ENCODE results near the gene TMEM52B. TPM values are rescaled to one million over a fixed set of nuclear protein-coding genes. Genes with fewer than 3 reads are reported as not detected.

Gene TMEM52B
- total RNA-seq, 1 experiment from 2014 or later = 46.0 TPM

DNA sequence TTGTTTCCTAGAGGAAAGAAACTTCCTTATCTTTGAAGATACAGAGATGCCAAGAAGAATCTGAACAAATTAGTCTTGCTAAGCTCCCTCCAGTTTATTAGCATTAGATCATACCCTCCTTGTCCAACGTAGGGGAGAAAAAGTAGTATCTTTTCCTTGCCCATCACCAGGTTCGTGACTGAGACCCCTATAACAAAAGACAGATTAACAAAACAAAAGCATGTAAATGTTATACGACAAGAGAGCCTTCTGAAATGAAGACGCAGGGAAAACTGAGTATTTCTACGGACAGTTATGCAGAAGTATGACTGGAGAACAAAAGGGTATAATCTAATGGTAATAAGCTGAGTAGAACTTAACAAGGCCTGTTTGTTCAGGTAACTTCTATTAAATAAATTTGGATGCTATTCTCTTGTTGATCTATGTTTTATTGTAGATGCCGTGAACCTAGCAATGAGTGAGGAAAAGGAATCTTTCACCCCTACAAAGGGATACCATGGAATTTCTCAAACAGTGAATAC lies 45.9 kb upstream of the TMEM52B start:
- H3K4me1 Mint-ChIP-seq (ENCODE audit: low read depth, unreplicated experiment) = no peaks in the 10 kb centered on the region
- TF ChIP-seq CTCF (IDR thresholded peaks at IDR 0.05; ENCODE audit: insufficient read depth in 1 of 2, low read depth in 1 of 2, low read length in 1 of 2, severe bottlenecking in 1 of 2, unreplicated experiment in 1 of 2) = no peak
- DNase-seq = no peak
- intact Hi-C loops (cut with micrococcal nuclease; ENCODE audit: unreplicated experiment) = no loop called here
- Histone ChIP-seq H3K36me3 (ENCODE audit: control insufficient read depth, insufficient read depth, low read length) (no peaks in the 10 kb centered on the region), H3K4me3 (ENCODE audit: low read depth, low read length) (no peak overlapping the region), H3K27me3 (replicated peaks; ENCODE audit: control insufficient read depth, insufficient read depth, low read length) (no peaks in the 10 kb centered on the region), H3K4me1 (no peaks in the 10 kb centered on the region), H3K9me3 (no peaks in the 10 kb centered on the region)
- H3K36me3 Mint-ChIP-seq (ENCODE audit: insufficient read depth, unreplicated experiment) = no peaks in the 10 kb centered on the region
- CTCF ChIA-PET = no interaction called here
- BruUV-seq (replicated peaks) = no TSS peak
- H3K4me3 Mint-ChIP-seq (ENCODE audit: unreplicated experiment) = no peak overlapping the region
- no peaks in the 10 kb centered on the region for H3K9me3 Mint-ChIP-seq (ENCODE audit: unreplicated experiment)
- H3K27ac Mint-ChIP-seq (ENCODE audit: unreplicated experiment) = no peak overlapping the region
- peaks cover 16% of the 10 kb centered on the region for H3K27me3 Mint-ChIP-seq (ENCODE audit: insufficient read depth, unreplicated experiment)
- POLR2A ChIA-PET = no interaction called here

DNA sequence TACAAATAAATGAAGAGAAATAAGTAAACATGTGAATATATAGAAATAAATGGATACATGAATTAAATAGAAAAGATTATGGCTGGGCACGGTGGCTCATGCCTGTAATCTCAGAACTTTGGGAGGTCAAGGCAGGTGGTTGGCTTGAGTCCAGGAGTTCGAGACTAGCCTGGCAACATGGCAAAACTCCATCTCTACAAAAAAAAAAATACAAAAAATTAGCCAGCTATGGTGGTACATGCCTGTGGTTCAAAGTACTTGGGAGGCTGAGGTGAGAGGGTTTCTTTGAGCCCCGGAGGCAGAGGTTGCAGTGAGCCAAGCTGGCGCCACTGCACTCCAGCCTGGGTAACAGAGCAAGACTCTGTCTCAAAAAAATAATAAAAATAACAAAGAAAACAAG lies 43.7 kb upstream of the TMEM52B start:
- H3K36me3 ChIP-seq (ENCODE audit: control insufficient read depth, insufficient read depth, low read length) = no peaks in the 10 kb centered on the region
- H3K9me3 Mint-ChIP-seq (ENCODE audit: unreplicated experiment) = no peaks in the 10 kb centered on the region
- H3K36me3 Mint-ChIP-seq (ENCODE audit: insufficient read depth, unreplicated experiment) = no peaks in the 10 kb centered on the region
- intact Hi-C loops (cut with micrococcal nuclease; ENCODE audit: unreplicated experiment) = no loop called here
- TF ChIP-seq CTCF (IDR thresholded peaks at IDR 0.05; ENCODE audit: insufficient read depth in 1 of 2, low read depth in 1 of 2, low read length in 1 of 2, severe bottlenecking in 1 of 2, unreplicated experiment in 1 of 2) = no peak
- H3K27me3 Mint-ChIP-seq (ENCODE audit: insufficient read depth, unreplicated experiment) = peaks cover 5% of the 10 kb centered on the region
- ChIA-PET POLR2A (no interaction called here), CTCF (interaction anchor here (0.6 kb wide), 1 partner anchor 10 kb away, joined by 6 read pairs; no protein-coding TSS in a partner anchor)
- H3K4me1 ChIP-seq = no peaks in the 10 kb centered on the region
- H3K4me3 Mint-ChIP-seq (ENCODE audit: unreplicated experiment) = no peak overlapping the region
- no peak overlapping the region for H3K4me3 ChIP-seq (ENCODE audit: low read depth, low read length)
- H3K4me1 Mint-ChIP-seq (ENCODE audit: low read depth, unreplicated experiment) = no peaks in the 10 kb centered on the region
- BruUV-seq (replicated peaks) = no TSS peak
- DNase-seq = no peak
- H3K9me3 ChIP-seq = no peaks in the 10 kb centered on the region
- no peaks in the 10 kb centered on the region for H3K27me3 ChIP-seq (replicated peaks; ENCODE audit: control insufficient read depth, insufficient read depth, low read length)
- no peak overlapping the region for H3K27ac Mint-ChIP-seq (ENCODE audit: unreplicated experiment)

DNA sequence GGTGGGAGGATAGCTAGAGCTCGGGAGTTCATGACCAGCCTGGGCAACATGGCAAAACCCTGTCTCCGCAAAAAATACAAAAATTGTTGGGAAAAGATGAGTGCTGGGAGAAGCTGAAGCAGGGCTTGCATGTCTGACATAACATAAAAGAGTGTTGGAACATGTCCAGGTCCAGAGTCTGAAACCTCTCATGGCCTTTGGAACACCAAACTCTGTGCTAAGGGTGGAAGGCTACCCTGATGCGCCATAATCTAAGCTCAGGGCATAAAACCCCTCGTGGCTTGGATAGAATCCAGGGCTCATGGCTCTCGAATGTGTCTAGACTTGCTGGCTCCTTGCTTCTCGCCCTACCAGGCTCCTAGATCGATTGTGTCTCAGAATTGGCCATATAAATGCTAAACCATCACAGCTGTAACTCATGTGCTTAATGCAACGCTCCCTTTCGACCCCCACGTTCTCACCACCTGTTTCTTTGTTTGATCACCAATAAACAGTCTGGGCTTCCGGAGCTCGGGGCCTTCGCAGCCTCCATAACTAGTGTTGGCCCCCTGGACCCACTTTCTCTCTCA lies 42.1 kb upstream of the TMEM52B start:
- intact Hi-C loops (cut with micrococcal nuclease; ENCODE audit: unreplicated experiment) = no loop called here
- Histone ChIP-seq H3K4me1 (no peaks in the 10 kb centered on the region), H3K36me3 (ENCODE audit: control insufficient read depth, insufficient read depth, low read length) (no peaks in the 10 kb centered on the region), H3K27me3 (replicated peaks; ENCODE audit: control insufficient read depth, insufficient read depth, low read length) (no peaks in the 10 kb centered on the region), H3K4me3 (ENCODE audit: low read depth, low read length) (no peak overlapping the region), H3K9me3 (no peaks in the 10 kb centered on the region)
- CTCF ChIA-PET = interaction anchor here (0.6 to 1.0 kb wide), 3 partner anchors 16 to 488 kb away, joined by 3 to 4 read pairs (median 3); partner anchors contain the start of gene CLEC12B
- H3K4me1 Mint-ChIP-seq (ENCODE audit: low read depth, unreplicated experiment) = no peaks in the 10 kb centered on the region
- H3K36me3 Mint-ChIP-seq (ENCODE audit: insufficient read depth, unreplicated experiment) = no peaks in the 10 kb centered on the region
- H3K27ac Mint-ChIP-seq (ENCODE audit: unreplicated experiment) = no peak overlapping the region
- H3K27me3 Mint-ChIP-seq (ENCODE audit: insufficient read depth, unreplicated experiment) = peaks cover 5% of the 10 kb centered on the region
- H3K4me3 Mint-ChIP-seq (ENCODE audit: unreplicated experiment) = no peak overlapping the region
- no TSS peak for BruUV-seq (replicated peaks)
- POLR2A ChIA-PET = no interaction called here
- no peak for TF ChIP-seq CTCF (IDR thresholded peaks at IDR 0.05; ENCODE audit: insufficient read depth in 1 of 2, low read depth in 1 of 2, low read length in 1 of 2, severe bottlenecking in 1 of 2, unreplicated experiment in 1 of 2)
- DNase-seq = no peak
- no peaks in the 10 kb centered on the region for H3K9me3 Mint-ChIP-seq (ENCODE audit: unreplicated experiment)

All from Caco-2 (cell line).